Stimulated activated CD4-positive, alpha-beta T cell treated with anti-CD3 and anti-CD28 coated beads, Interleukin-2, amount 100 ng/mL, for 48 hours (primary cell): Measurements from ENCODE around the gene RFT1.

ENCODE experiments used
- DNase-seq, 2 donors: peaks; one replicate each; pipeline ENCODE4 v3.0.0-alpha.2; 2020

Gene RFT1

GRCh38 chr3:53130179-53131061, at the start of gene RFT1:
Gene RFT1, minus strand, starts transcription at chr3:53130435. Its CDS starts 35 bp downstream, at chr3:53130400.
- DNase-seq = peak; percentile 97 to 99

- DNase-seq = no peak
These were observed 49.3 kb upstream of the RFT1 start for GRCh38 chr3:53179580-53179979.

GRCh38 chr3:53178246-53178645, 48.0 kb upstream of the RFT1 start:
- no peak for DNase-seq

- no peak for DNase-seq
These were observed 45.6 kb upstream of the RFT1 start for GRCh38 chr3:53175613-53176540.

- no peak for DNase-seq
These were observed 44.4 kb upstream of the RFT1 start for GRCh38 chr3:53174346-53175250.

GRCh38 chr3:53173107-53173506, 42.9 kb upstream of the RFT1 start:
- DNase-seq = no peak

GRCh38 chr3:53171827-53172505, 41.7 kb upstream of the RFT1 start:
- DNase-seq = no peak

GRCh38 chr3:53171064-53171418, 40.8 kb upstream of the RFT1 start:
- DNase-seq = no peak

GRCh38 chr3:53170325-53171063, 40.3 kb upstream of the RFT1 start:
- DNase-seq = no peak

- no peak for DNase-seq
These were observed 39.6 kb upstream of the RFT1 start for GRCh38 chr3:53169832-53170324.

- no peak for DNase-seq
These were observed 39.0 kb upstream of the RFT1 start for GRCh38 chr3:53169045-53169831.

- no peak for DNase-seq
These were observed 38.1 kb upstream of the RFT1 start for GRCh38 chr3:53168175-53168923.

GRCh38 chr3:53167418-53168174, 37.4 kb upstream of the RFT1 start:
- DNase-seq = no peak

- no peak for DNase-seq
These were observed 36.6 kb upstream of the RFT1 start for GRCh38 chr3:53166781-53167291.

- DNase-seq = no peak
These were observed 36.0 kb upstream of the RFT1 start for GRCh38 chr3:53166206-53166605.

- DNase-seq = no peak
These were observed 34.7 kb upstream of the RFT1 start for GRCh38 chr3:53164911-53165310.

GRCh38 chr3:53163444-53164387, 33.5 kb upstream of the RFT1 start:
- DNase-seq = no peak
